Activated CD4-positive, alpha-beta memory T cell treated with anti-CD3 and anti-CD28 coated beads for 36 hours (primary cell): Measurements from ENCODE around the gene IGFL4. TPM values are rescaled to one million over a fixed set of nuclear protein-coding genes. Genes with fewer than 3 reads are reported as not detected.

Experiments
- CTCF ChIA-PET: fragments of 350-600 bp; sonication (Branson Sonifier 250); formaldehyde crosslinking; loops from one replicate; lab custom pipeline; 2021; ENCODE audit warnings: antibody characterized with exemption, inconsistent platforms; lab: Charles Lee
- POLR2A ChIA-PET: fragments of 350-600 bp; sonication (Branson Sonifier 250); formaldehyde crosslinking; loops from one replicate; lab custom pipeline; 2021; ENCODE audit warnings: antibody characterized with exemption; lab: Charles Lee
- DNase-seq: peaks from one replicate; pipeline ENCODE4 v3.0.0-alpha.2; 2020
- H3K27ac Mint-ChIP-seq: one replicate; pipeline ENCODE4 v1.8.0; 2021; ENCODE audit warnings: mixed read lengths
- H3K27me3 Mint-ChIP-seq: one replicate; pipeline ENCODE4 v1.8.0; 2021; ENCODE audit warnings: mixed read lengths
- H3K36me3 Mint-ChIP-seq: one replicate; pipeline ENCODE4 v1.8.0; 2021; ENCODE audit warnings: mixed read lengths
- H3K4me1 Mint-ChIP-seq: one replicate; pipeline ENCODE4 v1.8.0; 2021; ENCODE audit warnings: low read depth, mixed read lengths
- H3K4me3 Mint-ChIP-seq: one replicate; pipeline ENCODE4 v1.8.0; 2021; ENCODE audit warnings: mild to moderate bottlenecking, mixed read lengths
- H3K9me3 Mint-ChIP-seq: one replicate; pipeline ENCODE4 v1.8.0; 2021; ENCODE audit warnings: mixed read lengths
- intact Hi-C: fragments of 100-400 bp; cut with micrococcal nuclease; formaldehyde crosslinking; loops from one replicate; pipeline ENCODE4 v1.15.1; 2023
- total RNA-seq, 2 experiments: library from RNA; stranded (reverse); gene quantifications; one replicate each; pipeline ENCODE4 v1.2.3, GENCODE V29; 2021

IGFL4 gene
- total RNA-seq, 2 experiments from 2014 or later: not detected

DNA sequence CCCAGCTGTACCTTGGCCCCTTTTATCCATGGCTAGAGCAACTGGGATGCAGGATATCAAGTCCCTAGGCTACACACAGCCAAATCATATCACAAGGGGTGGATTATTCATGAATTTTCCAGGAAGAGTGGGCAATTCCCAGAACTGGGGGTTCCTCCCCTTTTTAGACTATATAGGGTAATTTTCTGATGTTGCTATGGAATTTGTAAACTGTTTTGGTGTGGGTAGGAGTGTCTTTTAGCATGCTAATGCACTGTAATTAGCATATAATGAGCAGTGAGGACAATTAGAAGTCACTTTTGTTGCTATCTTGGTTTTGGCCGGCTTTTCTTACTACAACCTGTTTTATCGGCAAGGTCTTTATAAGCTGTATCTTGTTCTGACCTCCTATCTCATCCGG lies 18.0 kb upstream of the IGFL4 start:
- peaks cover 2% of the 10 kb centered on the region for H3K36me3 Mint-ChIP-seq

DNA sequence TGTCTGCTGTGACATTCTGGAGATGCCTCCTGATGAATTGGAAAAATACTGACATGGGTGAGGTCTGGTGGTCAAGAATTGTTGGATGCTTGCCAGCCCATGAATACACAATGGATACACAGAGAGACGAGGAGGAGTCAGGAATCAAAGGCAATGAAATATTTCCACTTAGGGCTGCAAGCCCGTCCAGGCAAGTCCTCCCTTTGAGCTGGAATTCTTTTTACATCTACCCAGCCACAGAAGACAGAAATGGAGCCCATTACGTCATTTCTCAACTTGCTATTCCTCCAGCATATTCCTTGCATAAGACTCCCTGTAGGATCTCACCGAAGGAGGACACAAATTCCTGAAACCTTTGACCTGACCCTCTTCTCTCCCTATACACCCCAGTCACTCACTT lies 15.7 kb upstream of the IGFL4 start:
- ChIA-PET CTCF (interaction anchor here (0.8 to 2.4 kb wide), 2 partner anchors 22 to 28 kb away, joined by 3 to 10 read pairs; no protein-coding TSS in a partner anchor), POLR2A (no interaction called here)
- Mint-ChIP-seq H3K27ac (no peak overlapping the region), H3K9me3 (peaks cover 16% of the 10 kb centered on the region), H3K4me1 (no peaks in the 10 kb centered on the region), H3K4me3 (no peak overlapping the region), H3K27me3 (peaks cover 30% of the 10 kb centered on the region), H3K36me3 (peaks cover 2% of the 10 kb centered on the region)
- no peak for DNase-seq
- intact Hi-C loops: no loop called here

More for the DNA sequence above, 18.0 kb upstream of the IGFL4 start:
- no peak for DNase-seq
- Mint-ChIP-seq H3K27me3 (peaks cover 26% of the 10 kb centered on the region), H3K4me1 (no peaks in the 10 kb centered on the region), H3K4me3 (no peak overlapping the region), H3K27ac (no peak overlapping the region), H3K9me3 (peaks cover 16% of the 10 kb centered on the region)
- intact Hi-C loops: no loop called here
- ChIA-PET POLR2A (no interaction called here), CTCF (no interaction called here)

DNA sequence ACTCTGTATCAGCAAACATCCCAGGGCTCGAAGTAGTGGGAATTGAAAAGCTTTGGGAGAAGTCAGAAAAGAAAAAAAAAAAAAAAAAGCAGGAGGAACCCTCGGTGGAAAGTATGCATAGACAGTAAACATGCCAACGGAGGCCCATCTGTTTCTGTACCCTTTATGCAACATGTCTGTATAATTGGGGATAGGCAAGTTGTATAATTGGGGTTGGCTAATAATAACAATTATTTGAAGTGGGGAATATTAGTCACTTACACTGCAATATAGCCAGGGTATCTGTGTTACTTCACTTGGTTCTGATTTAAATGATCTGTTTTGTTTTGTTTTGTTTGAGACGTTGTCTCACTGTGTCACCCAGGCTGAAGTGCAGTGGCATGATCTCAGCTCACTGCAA lies 12.1 kb upstream of the IGFL4 start:
- H3K27me3 Mint-ChIP-seq: peaks cover 48% of the 10 kb centered on the region
- intact Hi-C loops: no loop called here
- POLR2A ChIA-PET: no interaction called here

DNA sequence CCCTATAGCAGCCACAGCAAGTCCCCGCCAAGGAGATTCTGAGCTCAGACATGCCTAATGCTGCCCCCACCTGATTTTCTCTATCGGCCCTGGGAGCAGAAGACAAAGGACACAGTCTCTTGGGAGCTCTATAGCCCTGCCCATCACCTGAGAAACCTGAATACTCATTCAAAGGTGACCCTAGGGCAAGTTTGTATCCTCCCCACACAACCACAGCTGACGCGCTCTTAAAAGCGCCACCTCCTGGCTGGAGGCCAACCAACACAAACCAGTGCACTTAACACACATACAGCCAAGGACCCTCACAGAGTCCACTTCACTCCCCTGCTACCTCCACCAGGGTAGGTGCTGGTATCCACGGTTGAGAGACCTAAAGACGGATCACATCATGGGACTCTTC lies 8.8 kb upstream of the IGFL4 start:
- H3K36me3 Mint-ChIP-seq: peaks cover 2% of the 10 kb centered on the region
- H3K4me3 Mint-ChIP-seq: no peak overlapping the region
- intact Hi-C loops: no loop called here
- DNase-seq: no peak
- peaks cover 59% of the 10 kb centered on the region for H3K27me3 Mint-ChIP-seq
- ChIA-PET CTCF (interaction anchor here (1.0 to 2.4 kb wide), 6 partner anchors 11 to 231 kb away, joined by 3 to 8 read pairs (median 4); no protein-coding TSS in a partner anchor), POLR2A (no interaction called here)
- no peak overlapping the region for H3K27ac Mint-ChIP-seq
- peaks cover 2% of the 10 kb centered on the region for H3K9me3 Mint-ChIP-seq
- no peaks in the 10 kb centered on the region for H3K4me1 Mint-ChIP-seq

More for the DNA sequence above, 12.1 kb upstream of the IGFL4 start:
- DNase-seq: no peak
- H3K27ac Mint-ChIP-seq: no peak overlapping the region
- no peaks in the 10 kb centered on the region for H3K4me1 Mint-ChIP-seq
- CTCF ChIA-PET: interaction anchor here (0.6 kb wide), 1 partner anchor 136 kb away, joined by 3 read pairs; no protein-coding TSS in a partner anchor
- H3K9me3 Mint-ChIP-seq: no peaks in the 10 kb centered on the region
- no peaks in the 10 kb centered on the region for H3K36me3 Mint-ChIP-seq
- H3K4me3 Mint-ChIP-seq: no peak overlapping the region

DNA sequence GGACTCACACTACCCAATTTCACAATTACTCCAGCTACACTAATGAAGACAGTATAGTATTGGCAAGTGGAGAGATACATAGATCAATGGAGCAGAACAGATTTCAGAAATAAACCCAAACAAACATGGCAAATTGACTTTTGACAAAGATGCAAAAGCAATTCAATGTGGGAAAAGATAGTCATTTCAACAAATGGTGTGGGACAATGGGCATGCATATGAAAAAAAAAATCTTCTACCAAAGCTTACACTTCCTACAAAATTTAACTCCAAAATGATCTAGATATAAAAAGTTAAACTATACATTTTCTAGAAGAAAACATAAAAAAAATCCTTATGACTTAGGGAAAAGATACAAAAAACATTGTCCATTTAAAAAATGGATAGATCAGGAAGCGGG lies 2.7 kb upstream of the IGFL4 start:
- ChIA-PET CTCF (interaction anchor here (3.0 kb wide), 1 partner anchor 15 kb away, joined by 17 read pairs; no protein-coding TSS in a partner anchor), POLR2A (no interaction called here)
- H3K27me3 Mint-ChIP-seq: peaks cover 65% of the 10 kb centered on the region

DNA sequence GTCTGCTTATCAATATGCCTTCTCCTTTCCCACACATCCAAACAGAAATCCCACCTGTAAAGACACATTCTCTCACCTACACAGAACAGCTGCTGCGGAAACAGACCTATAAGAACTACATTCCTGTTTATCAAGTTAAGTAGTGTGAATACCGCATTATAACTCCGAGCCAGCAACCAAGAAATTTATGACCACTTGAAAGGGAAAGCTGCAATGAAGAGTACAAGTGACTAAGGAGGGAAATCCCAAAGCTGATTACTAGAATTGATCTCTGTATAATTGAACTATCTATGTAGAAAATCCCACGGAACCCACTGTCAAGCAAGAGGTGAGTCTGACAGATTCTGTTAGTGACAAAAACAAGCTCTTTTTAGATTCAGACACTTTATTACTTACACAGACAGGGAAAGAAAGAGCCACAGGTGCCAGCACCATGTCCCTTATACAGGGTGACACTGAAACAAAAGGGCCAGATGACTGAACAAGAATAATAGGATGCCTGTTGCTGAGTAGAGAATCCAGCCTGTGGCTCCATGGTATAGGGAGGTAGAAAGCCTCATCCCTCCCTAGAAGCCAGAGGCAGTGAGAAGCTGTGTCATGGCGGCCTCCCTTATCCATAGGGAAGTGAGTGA lies 1.6 kb upstream of the IGFL4 start:
- Mint-ChIP-seq H3K4me3 (no peak overlapping the region), H3K27me3 (peaks cover 54% of the 10 kb centered on the region), H3K27ac (no peak overlapping the region), H3K4me1 (peaks cover 3% of the 10 kb centered on the region), H3K36me3 (peaks cover 2% of the 10 kb centered on the region), H3K9me3 (peaks cover 6% of the 10 kb centered on the region)
- DNase-seq: no peak
- intact Hi-C loops: no loop called here
- POLR2A ChIA-PET: no interaction called here
- CTCF ChIA-PET: interaction anchor here (0.6 to 3.0 kb wide), 4 partner anchors 14 to 41 kb away, joined by 3 to 17 read pairs (median 4); no protein-coding TSS in a partner anchor

More for the DNA sequence above, 2.7 kb upstream of the IGFL4 start:
- no peak for DNase-seq
- Mint-ChIP-seq H3K4me1 (peaks cover 3% of the 10 kb centered on the region), H3K27ac (no peak overlapping the region), H3K4me3 (no peak overlapping the region), H3K9me3 (peaks cover 6% of the 10 kb centered on the region), H3K36me3 (peaks cover 2% of the 10 kb centered on the region)
- intact Hi-C loops: no loop called here

DNA sequence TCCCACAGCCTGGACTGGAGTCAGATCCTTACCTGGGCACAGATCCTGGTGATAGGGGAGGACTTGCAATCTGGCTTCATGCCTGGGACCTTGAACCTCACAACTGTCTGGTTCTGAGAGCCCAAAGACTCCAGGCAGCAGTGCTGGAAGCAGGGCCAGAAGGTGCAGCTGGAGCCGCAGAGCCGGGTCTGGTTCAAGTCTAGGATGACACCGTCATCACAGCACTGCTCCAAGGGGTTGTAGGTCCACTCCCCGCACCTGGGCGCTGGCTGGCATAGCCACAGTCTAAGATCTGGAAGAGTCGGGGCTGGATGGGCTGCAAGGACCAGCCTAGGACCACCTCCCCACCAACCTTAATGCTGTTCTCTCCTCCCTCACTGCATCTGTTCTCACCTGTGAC lies 677 bp downstream of the IGFL4 start:
- Mint-ChIP-seq H3K27me3 (peaks cover 46% of the 10 kb centered on the region), H3K27ac (no peak overlapping the region), H3K4me3 (no peak overlapping the region), H3K36me3 (peaks cover 2% of the 10 kb centered on the region), H3K9me3 (peaks cover 4% of the 10 kb centered on the region), H3K4me1 (peaks cover 3% of the 10 kb centered on the region)
- ChIA-PET POLR2A (no interaction called here), CTCF (interaction anchor here (1.0 kb wide), 2 partner anchors 38 to 241 kb away, joined by 3 read pairs; no protein-coding TSS in a partner anchor)
- DNase-seq: no peak
- intact Hi-C loops: no loop called here

DNA sequence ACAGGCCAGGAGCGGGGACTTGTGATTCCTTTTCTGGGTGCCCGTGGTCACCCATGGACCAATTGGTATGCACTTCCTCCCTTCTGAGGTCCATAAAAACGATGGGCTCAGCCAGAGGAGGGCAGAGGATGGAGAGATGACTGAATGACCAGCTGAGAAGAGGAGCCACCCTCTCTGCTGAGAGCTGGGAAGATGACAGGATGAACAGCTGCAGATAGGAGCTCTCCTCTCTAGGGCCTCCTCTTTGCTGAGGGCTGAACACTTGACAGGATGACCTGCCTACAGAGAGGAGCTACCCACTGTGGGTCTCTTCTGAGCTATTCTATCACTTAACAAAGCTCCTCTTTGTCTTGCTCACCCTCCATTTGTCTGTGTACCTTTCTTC lies 4.1 kb downstream of the IGFL4 start:
- DNase-seq: no peak
- no peak overlapping the region for H3K27ac Mint-ChIP-seq
- peaks cover 26% of the 10 kb centered on the region for H3K27me3 Mint-ChIP-seq

DNA sequence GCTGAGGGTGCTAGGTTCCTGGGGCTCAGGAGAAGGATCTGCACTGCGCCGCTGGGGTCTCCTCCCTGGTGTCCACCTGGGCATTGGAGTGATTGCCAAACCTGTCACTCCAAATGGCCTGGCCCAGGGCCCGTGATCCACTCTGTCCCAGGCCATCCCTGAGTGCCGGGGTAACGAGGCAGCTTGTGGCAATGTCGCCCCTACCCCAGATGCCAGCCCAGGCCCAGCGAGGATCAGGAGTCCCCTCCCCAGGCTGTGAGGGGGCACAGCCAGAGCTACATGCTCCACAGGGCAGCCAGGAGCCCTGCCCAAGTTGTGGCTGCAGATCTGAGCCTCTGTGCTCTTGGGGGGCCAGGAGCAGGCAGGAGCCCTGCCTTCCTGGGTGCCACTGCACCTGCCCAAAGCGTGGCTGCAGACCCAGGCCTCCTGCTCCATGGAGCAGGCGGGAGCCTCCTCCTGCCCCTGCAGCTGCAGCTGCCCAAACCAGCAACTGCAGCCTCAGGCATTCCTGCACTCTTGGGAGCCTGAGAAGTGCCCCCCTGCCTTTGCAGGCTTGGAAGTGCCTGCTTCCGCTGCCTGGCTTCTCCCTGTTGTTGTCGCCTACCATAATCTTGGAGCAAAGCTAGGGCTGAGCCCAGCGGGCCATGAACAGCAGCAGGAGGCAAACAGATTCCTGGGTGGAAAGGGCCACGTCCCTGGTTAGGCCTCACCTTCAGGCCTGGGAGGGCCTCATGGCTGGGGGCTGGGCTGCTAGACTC lies 4.6 kb downstream of the IGFL4 start:
- H3K4me3 Mint-ChIP-seq: no peak overlapping the region
- H3K9me3 Mint-ChIP-seq: no peaks in the 10 kb centered on the region
- no peak overlapping the region for H3K27ac Mint-ChIP-seq
- peaks cover 23% of the 10 kb centered on the region for H3K27me3 Mint-ChIP-seq
- intact Hi-C loops: no loop called here
- H3K36me3 Mint-ChIP-seq: no peaks in the 10 kb centered on the region
- no peaks in the 10 kb centered on the region for H3K4me1 Mint-ChIP-seq
- no peak for DNase-seq
- ChIA-PET POLR2A (no interaction called here), CTCF (interaction anchor here (0.8 to 1.3 kb wide), 3 partner anchors 11 to 25 kb away, joined by 3 read pairs; no protein-coding TSS in a partner anchor)

More for the DNA sequence above, 4.1 kb downstream of the IGFL4 start:
- H3K4me3 Mint-ChIP-seq: no peak overlapping the region
- no peaks in the 10 kb centered on the region for H3K4me1 Mint-ChIP-seq
- no peaks in the 10 kb centered on the region for H3K9me3 Mint-ChIP-seq
- POLR2A ChIA-PET: no interaction called here
- CTCF ChIA-PET: interaction anchor here (0.8 to 1.3 kb wide), 4 partner anchors 8 to 26 kb away, joined by 3 to 4 read pairs (median 3); no protein-coding TSS in a partner anchor
- intact Hi-C loops: no loop called here
- no peaks in the 10 kb centered on the region for H3K36me3 Mint-ChIP-seq

DNA sequence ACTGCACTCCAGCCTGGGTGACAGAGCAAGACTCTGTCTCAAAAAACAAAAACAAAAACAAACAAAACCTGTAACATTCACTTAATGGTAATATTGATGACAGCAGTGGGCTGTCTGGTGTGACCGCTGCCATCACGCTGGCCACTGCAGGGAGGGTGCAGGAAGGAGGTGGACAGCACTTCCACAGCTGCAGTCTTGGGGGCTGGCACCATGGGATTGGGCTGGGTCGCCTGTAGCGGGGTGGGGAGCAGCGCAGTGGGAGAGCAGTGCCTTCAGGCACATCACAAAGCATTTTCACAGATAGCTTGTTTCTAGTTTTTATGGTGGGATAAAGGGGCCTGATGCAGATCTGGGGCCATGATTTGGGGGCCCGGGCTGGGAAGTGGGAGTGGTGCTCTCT lies 5.3 kb downstream of the IGFL4 start:
- Mint-ChIP-seq H3K27me3 (peaks cover 17% of the 10 kb centered on the region), H3K4me1 (no peaks in the 10 kb centered on the region), H3K27ac (no peak overlapping the region), H3K4me3 (no peak overlapping the region), H3K36me3 (no peaks in the 10 kb centered on the region), H3K9me3 (no peaks in the 10 kb centered on the region)
- no peak for DNase-seq
- POLR2A ChIA-PET: no interaction called here
- intact Hi-C loops: no loop called here
- CTCF ChIA-PET: interaction anchor here (1.3 to 1.6 kb wide), 2 partner anchors 19 to 42 kb away, joined by 3 read pairs; no protein-coding TSS in a partner anchor

DNA sequence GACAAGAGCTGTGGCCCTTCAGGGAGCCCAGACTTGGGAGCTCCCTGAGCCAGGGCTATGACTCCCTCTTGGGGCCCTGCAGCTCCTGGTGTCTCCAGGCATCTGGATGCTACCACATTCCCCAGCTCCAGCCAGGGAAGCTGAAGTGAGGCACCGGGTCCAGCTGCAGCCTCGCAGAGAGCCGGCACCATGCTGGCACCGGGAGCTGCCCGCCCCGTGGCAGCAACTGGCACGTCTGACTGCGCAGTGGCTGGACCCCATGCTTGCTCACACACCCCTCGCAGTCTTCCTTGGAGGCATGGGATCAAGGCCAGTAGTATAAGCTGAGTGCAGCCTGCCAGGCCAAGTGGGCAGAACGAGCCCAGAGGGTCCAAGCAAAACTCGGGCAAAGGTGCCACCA lies 7.4 kb downstream of the IGFL4 start:
- H3K27ac Mint-ChIP-seq: no peak overlapping the region
- CTCF ChIA-PET: interaction anchor here (0.9 to 1.3 kb wide), 2 partner anchors 16 to 231 kb away, joined by 3 to 5 read pairs; no protein-coding TSS in a partner anchor

DNA sequence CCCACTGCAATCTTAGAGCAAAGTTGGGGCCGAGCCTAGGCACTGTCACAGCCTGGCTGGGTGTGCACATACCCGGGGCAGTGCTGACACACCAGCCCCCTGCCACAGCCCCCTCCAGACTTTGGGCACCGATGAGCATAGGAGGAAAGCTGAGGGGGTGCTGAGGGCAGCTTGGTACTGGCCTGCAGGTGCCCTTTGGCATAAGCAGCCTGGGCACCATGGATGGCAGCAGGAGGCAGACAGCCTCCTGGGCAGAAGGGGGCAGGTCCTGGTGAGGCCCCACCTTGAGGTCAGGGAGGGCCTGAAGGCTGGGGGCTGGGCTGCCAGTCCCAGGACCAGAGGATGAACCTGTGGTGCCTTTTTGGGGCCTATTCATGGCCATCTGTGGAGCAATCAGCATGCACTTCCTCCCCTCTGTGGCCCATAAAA lies 8.2 kb downstream of the IGFL4 start:
- Mint-ChIP-seq H3K4me3 (no peak overlapping the region), H3K36me3 (no peaks in the 10 kb centered on the region), H3K27ac (no peak overlapping the region), H3K27me3 (peaks cover 14% of the 10 kb centered on the region), H3K4me1 (peaks cover 2% of the 10 kb centered on the region), H3K9me3 (no peaks in the 10 kb centered on the region)
- POLR2A ChIA-PET: no interaction called here
- no peak for DNase-seq
- CTCF ChIA-PET: interaction anchor here (0.6 to 1.8 kb wide), 3 partner anchors 44 to 232 kb away, joined by 4 to 5 read pairs (median 5); no protein-coding TSS in a partner anchor
- intact Hi-C loops: no loop called here

More for the DNA sequence above, 7.4 kb downstream of the IGFL4 start:
- Mint-ChIP-seq H3K4me1 (peaks cover 2% of the 10 kb centered on the region), H3K9me3 (no peaks in the 10 kb centered on the region), H3K27me3 (peaks cover 14% of the 10 kb centered on the region), H3K4me3 (no peak overlapping the region), H3K36me3 (no peaks in the 10 kb centered on the region)
- DNase-seq: no peak
- POLR2A ChIA-PET: no interaction called here
- intact Hi-C loops: no loop called here
